ENCODE measurements around the gene NKRF. TPM values are rescaled to one million over a fixed set of nuclear protein-coding genes. Genes with fewer than 3 reads are reported as not detected.

The NKRF gene
- total and polyA plus RNA-seq, 9 of the 15 experiments (the other 6 are each of a cell fraction or from before 2014, with no cell fraction given) = 8.9 to 31.9 (median 19.0) TPM

GRCh38 chrX:119605464-119606279, 552 bp downstream of the NKRF start (continued):
- TF ChIP-seq JUND (IDR thresholded peaks at IDR 0.05; ENCODE audit: borderline replicate concordance, low read depth, low read length) = no peak
- TF ChIP-seq JUND (tag; IDR thresholded peaks at IDR 0.05; ENCODE audit: borderline replicate concordance, low read depth, low read length) = no peak
- no peak for TF ChIP-seq CHD7 (IDR thresholded peaks at IDR 0.05; ENCODE audit: low read depth, low read length)
- no peak for TF ChIP-seq ZKSCAN8 (CRISPR knock-in tag; IDR thresholded peaks at IDR 0.05)
- no peak for TF ChIP-seq ZNF77 (CRISPR knock-in tag; IDR thresholded peaks at IDR 0.05)
- no peak for TF ChIP-seq KAT7 (CRISPR knock-in tag; IDR thresholded peaks at IDR 0.05; ENCODE audit: borderline replicate concordance)
- TF ChIP-seq CTCFL (IDR thresholded peaks at IDR 0.05; ENCODE audit: borderline replicate concordance, insufficient read depth, low read depth, low read length, poor library complexity, severe bottlenecking) = no peak
- no peak for TF ChIP-seq MXI1 (IDR thresholded peaks at IDR 0.05; ENCODE audit: low read depth, low read length)
- no peak for TF ChIP-seq CBFA2T3 (IDR thresholded peaks at IDR 0.05)
- TF ChIP-seq THAP7 (CRISPR knock-in tag; IDR thresholded peaks at IDR 0.05) = no peak
- TF ChIP-seq FOXA1 (IDR thresholded peaks at IDR 0.05; ENCODE audit: borderline replicate concordance) = no peak
- TF ChIP-seq GTF2E2 (tag; IDR thresholded peaks at IDR 0.05) = no peak
